HG03025 (cell line): ENCODE data around the gene ZNRF3.
"Not testable (repeated sequence)": the region's sequence is repeated elsewhere in the genome, so short reads cannot be mapped to it uniquely, and the experiment has no call there.

Experiments
- ATAC-seq: cut with Tn5 transposase; IDR thresholded peaks from one replicate; pipeline ENCODE4 v1.9.1; 2021; ENCODE audit warnings: mild to moderate bottlenecking, moderate library complexity; ENCODE audit not compliant: unreplicated experiment, low FRiP score

The ZNRF3 gene

DNA sequence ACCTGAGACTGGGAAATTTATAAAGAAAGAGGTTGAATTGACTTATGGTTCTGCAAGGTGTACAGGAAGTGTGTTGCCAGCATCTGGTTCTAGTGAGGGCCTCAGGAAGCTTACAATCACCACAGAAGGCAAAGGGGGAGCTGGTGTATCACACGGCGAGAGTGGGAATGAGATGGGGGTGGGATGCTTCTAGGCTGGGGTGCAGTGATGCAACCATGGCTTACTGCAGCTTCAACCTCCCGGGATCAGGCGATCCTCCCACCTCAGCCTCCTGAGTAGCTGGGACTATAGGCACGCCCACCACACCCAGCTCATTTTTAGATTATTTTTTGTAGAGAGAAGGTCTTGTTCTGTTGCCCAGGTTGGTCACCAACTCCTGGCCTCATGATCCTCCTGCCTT lies 117.3 kb downstream of the ZNRF3 start:
- ATAC-seq = no peak

DNA sequence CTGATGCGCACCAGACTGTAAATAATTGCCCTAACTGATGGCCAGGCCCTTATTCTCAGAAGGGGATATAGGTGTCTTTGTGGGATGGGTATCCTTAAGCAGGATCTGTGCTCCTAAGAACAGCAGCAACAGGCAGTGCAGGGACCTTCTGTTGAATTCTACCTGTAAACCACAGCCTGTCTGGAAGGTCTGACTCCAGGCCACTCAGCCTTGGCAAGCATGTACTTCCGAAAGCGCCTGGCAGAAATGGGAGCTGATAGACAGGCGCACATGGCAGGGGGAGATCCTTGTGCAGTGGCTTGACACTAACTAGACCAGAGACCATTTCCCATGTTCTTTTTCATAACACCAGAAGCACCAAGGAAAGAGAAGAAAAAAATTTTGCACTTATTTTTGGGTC lies 119.2 kb downstream of the ZNRF3 start:
- no peak for ATAC-seq

DNA sequence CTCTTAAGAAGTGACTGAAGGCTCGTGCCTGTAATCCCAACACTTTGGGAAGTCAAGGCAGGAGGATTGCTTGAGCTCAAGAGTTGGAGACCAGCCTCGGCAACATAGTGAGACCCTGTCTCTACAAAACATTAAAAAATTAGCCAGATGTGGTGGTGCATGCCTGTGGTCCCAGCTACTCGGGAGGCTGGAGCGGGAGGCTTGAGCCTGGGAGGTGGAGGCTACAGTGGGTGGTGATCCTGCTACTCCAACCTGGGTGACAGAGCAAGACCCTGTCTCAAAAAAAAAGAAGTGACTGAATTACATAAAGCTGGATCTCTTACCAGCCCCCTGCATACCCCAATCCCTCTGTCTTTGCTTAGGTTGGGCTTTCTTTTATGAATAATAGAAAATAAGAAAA lies 120.2 kb downstream of the ZNRF3 start:
- no peak for ATAC-seq

DNA sequence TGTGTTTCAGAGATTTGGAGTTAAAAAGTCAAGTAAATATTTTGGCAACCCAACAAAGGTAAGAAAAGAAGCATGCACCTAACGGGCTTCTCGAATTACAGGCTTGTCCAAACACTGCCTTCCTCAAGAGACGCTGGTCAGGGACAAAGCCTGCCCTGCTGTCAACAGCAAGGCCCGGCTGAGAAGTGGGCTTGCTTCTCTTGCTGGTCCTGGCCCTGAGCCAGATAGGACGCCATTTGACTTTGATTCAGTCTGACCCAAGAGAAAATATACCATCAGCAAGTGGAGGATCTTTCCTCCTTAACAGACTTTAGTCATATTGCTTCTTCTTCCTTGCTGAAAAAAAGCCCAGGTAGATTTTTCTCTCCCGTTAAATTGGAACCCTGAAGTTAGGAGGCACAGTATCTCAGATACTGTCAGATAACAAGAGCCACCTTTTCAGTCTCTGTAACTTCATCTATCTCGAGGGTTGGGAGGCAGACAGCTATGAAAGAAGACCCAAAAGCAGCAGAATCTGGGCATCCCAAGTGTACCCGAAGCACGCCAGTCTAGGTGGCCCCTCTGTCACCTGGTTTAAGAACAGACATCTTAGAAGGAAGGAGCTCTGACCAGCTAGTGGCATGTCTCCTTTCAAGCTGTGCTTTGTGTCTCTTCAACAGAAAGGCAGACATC lies 120.7 kb downstream of the ZNRF3 start:
- ATAC-seq = no peak

DNA sequence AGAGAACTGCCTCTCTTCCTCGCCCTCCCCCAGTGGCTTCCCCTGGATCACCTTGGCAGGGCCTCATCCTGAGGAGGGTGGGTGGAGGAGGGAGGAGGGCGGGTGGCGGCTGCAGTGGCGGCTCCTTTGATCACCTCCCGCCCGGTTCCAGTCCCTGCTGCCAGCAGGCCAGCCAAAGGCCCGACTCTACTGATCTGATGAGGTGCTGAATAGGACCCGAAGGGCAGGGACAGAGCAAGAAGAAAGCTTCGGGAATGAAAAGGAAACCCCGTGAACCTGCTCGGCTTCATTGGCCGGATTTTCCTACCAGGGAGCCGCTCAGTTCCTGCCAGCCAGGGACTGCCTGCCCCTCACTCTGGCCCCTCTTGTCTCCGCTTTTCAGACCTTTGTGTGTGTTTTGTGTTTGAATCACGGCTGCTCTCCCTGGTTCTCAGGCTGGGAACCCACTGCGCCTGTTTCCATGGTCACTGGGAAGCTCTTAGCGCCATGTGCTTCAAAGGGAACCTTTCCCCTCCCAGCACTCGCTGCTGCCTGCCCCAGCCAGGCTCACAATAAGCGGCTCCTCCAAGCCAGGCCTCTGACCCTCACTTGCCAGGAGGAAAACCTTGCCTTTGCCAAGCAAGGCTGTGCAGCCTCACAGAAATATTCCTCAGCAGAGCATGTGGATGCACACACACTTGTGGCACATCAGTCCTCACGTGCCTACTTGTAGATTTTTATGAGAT lies 121.4 kb downstream of the ZNRF3 start:
- ATAC-seq = no peak

DNA sequence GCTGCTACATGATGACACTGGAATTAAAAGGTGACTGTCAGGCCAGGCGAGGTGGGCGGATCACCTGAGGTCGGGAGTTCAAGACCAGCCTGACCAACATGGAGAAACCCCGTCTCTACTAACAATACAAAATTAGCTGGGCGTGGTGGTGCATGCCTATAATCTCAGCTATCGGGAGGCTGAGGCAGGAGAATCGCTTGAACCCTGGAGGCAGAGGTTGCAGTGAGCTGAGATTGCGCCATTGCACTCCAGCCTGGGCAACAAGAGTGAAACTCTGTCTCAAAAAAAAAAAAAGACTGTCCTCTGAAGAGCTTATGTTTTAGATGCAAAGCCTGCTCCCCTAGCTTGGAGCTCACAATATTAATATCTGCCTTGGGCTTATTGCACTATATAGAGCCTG lies 122.4 kb downstream of the ZNRF3 start:
- not testable (repeated sequence) for ATAC-seq

DNA sequence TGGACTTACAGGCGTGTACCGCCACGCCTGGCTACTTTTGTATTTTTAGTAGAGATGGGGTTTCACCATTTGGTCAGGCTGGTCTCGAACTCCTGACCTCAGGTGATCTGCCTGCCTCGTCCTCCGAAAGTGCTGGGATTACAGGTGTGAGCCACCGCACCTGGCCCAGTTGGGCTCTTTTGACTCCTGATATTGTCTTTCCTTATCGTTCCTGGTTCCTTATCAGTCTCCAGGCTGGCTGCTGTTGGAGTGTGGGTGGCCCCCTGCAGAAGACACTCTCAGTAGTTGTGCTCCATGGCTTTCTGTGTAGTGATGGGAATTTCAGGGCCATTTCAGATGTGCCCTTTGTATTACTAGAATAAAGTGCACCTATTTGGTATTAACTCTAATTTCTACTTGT lies 123.0 kb downstream of the ZNRF3 start:
- no peak for ATAC-seq

DNA sequence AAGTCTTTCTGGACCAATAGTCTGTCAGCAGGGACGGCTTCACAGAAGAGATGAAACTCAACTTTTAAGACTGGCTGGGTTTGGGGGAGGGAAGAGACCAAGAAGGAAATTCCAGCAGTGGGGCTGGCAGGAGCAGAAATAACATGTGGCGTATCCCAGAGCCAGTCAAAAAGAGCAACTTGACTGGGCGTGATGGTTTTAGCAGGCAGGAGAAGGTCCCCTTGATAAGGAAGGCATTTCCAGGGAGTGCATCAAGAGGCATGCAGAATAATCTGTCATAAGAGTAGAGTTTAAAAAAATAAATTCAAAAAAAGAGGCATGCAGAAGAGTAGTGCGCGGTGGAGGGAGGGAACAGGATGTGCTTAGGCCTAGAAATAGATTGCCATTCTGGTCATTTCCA lies 125.8 kb downstream of the ZNRF3 start:
- ATAC-seq = no peak

DNA sequence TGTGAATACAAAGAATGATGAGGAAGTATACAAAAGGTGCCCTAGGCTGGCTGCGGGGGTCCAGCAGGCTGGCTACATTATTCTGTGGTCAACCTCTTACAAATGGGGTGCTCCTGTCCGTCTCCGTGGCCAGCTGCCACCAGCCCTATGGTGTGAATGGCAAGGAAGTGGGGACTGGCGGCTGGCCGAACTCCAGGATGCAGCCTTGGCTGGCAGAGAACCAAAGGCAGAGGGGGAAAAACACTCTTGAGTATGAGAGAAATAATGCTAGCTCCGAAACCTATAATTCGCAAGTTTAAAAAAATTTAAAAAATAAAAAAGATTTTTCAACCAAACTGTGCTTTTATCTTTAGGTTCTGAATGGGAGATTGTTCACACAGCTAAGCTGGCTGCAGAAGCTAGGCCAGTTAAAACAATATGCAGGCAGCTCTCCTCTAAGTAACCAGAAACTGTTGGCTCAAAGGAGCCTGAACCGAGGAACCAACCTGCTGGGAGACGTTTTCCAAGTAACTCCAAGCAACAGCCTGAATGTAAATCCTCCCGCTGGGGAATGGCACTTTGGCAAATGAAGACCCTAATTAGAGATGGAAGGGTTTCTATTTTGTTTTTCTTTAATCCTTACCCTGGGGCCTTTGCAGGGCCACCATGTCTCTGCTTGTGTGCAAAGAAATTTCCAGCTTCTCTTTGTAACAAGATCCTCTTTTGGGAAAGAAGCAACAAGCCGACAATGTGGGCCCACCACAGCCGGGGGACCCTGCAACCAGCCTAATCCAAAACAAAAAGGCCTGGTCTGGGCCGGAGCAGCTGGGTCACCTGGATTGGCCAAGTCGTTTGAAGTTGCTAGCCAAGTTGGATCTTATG lies 128.1 kb downstream of the ZNRF3 start:
- no peak for ATAC-seq

DNA sequence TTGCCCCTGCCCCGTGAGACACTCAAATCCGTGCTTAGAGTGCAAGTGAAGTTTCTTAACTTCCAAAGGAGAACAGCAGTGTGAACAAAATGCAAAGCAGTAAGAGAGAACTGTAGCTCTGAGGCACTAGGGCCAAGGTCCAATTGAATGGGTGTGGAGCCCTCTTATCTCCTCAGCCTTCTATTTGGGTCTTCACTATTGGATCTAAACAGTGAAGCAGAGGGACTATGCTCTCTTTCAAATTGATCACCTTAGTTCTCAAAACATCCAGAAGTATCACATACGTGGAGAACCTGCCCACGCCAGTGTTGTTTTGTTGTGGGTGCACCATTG lies 128.7 kb downstream of the ZNRF3 start:
- ATAC-seq = no peak

DNA sequence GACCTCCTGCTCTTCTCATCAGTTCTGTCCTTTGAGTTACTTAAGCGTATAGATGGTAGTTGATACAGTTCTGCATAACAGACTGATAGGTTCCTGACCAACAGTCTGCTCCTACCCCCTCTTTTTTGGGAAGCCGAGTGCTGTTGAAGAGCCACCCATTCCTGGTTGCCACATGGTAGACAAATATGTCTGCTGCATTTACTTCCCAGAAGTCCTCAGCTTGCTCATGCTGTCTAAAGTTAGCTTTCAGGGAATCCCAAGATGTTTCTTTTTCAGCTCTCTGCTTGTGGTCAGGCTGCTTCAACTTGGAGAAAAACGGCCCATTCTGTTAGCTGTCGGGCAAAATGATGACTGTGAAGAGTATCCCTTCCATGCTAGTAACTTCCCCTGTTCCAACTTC lies 129.6 kb downstream of the ZNRF3 start:
- no peak for ATAC-seq

DNA sequence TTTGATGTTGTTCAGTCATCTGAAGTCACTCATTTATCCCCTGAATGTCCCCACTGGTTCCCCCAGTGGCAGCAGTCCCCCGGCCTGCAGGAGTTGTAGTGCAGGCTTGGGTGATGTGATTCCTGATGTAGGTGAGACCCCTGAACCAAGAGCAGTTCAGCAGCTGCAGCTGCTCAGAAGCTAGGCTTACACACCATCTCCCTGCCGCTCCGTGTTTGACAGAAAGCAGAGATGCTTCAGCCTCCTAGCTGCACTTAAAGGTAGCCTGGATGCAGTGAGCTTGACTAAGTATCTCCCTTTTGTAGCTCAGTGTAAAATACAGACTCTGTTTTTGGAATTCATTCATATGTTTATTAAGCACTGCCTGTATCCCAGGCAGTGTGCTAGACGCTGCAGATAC lies 130.9 kb downstream of the ZNRF3 start:
- no peak for ATAC-seq

DNA sequence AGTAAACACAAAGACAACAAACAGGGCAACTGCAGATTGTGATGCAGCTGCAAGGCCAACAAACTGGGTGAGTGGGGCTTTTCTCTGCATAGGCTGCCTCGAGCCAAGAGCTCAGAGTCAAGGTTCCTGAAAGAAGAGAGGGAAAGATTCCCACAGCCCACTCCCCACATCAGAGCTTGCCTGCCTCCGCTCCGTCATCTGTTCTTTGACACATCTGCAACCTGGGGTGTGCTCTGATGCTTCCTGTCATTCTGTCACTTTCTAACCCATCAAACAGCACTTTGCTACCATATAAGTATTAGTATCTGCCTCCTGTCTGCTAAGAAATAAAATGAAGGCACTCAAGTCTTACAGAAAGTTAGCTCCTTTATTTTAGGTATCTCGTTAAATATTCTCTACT lies 131.4 kb downstream of the ZNRF3 start:
- ATAC-seq = no peak

DNA sequence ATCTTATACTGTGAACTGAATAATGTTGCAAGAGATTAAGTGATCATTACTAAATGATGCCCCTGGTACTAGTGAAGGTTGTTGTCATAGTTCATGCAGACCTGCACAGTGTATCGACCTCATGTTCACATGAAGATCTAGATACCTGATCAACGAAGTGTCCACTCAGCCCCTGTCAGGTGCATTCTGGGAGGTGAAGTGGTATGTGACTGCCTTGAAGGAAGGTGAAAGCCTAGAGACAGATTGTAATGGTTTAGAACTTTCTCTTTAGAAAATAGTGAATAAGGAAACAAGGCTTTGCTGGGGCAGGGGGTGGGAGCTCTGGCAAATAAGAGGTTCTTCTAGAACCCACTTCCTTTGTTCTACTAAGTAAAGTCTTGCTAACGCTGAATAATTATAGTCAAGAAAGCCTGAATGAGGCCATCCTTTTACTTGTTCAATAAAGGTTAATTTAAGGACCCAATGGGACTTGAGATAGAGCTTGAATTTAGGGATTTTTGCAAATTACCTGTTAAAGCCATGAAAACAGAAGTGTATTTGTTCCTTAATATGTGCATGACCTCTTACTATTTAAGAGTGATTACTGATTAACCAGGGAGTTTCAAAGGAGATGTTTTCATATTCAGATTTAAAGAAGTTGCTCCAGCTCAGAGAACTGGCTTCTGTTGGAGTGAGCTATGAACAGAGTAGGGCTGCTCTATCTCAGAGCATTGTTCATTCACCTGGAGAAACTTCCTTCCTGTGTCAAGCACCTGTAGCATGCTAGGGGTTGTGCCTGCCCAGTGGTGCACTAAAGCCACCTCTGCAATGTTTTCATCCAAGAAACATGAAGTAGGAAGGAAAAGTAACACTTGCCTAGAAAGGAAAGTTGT lies 132.9 kb downstream of the ZNRF3 start:
- no peak for ATAC-seq

DNA sequence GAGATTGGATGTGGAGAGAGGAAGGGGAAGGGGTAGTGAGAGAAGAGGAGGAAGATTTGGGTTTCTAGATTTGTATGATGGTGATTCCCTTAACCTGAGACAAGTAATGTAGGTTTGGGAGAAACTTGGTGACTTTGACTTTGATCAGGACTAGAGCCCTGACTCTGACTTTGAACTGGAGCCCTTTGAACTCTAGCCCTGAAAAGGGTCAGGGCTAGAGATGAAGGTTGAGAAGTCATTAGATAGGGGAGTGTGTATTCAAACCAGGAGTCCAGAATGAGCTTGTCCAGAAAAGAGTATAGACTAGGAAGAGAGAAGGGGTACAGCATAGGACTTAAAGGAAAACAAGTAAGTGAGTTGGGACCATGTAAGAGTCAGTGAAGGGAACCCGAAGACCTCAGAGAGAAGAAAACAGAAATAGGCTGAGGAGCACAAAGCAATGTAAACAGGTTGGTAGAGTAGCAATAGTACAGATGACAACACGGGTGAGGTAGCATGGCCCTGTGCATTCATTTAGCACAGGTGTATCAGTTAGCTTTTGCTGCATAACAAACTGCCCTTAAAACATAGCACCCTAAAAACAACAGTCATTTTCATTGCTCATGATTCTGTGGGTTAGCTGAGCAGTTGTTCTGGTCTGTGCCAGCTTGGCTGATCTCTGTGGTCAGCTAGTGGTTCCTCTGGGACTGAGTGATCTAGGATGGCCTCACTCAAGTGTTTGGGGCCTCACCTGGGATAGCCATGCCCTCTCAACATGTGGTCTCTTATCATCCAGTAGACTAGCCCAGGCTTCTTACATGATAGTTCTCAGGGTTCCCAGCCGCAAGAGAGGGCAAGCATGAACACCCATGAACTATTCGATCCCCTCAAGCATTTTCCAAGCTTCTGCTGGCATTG lies 135.2 kb downstream of the ZNRF3 start:
- no peak for ATAC-seq

DNA sequence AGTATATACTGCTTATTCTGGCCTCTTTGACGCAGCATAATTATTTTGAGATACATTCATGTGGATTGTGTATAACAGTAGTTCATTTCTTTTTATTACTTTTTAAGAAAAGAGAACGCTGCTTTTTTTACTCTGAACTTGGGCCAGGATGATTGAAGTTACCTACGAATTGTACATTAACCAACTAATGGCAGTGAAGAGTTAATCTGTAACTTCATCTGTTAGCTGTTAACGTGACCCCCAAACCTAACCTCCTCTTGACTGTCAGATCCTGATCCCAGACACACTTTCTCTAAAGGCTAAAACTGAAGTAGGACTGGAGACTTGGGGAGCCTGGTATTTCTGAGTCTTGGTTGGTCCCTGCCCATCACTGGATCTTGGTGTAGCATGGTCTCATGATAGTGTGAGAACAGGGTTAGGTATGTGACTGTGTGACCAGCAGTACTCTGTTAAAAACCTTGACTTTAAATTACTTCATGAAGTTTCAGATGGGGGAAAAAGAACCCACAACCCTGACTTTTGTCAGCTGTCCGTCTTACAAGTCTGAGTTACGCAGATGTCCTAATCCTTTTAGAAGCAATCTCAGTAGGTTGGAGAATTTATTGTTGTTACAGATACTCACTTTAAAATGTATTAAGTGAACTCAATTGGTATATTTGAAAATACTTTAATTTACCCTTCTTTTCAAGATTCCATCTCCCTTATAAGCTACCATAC lies 138.9 kb downstream of the ZNRF3 start:
- ATAC-seq = no peak

DNA sequence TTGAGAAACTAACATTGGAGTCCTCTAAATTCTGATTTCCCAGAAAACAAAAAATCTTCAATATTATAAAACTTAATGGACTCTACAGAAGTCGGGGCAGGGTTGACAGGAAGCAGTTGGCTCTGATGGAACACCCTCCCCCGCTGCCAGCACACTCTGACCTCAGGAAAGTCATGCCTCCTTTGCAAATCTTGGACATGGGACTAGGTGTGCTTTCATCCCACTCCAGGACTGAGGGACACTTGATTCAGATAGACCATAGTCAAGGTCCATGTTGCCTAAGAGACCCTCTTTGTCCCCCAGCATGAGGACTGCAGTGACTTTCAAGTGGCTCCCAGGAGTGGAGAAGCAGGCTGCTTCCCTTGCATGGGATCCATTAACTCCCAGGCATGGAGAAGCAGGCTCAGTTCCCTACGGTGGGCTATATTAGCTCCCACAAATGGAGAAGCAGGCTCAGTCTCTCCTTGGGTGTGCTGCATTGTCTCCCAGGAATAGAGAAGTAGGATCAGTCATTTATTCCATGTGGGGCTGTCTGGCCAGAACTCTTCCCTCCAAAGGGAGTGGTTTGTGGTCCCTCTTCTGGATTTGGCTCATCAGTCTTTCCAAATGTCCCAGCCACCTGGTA lies 139.9 kb downstream of the ZNRF3 start:
- ATAC-seq = no peak

DNA sequence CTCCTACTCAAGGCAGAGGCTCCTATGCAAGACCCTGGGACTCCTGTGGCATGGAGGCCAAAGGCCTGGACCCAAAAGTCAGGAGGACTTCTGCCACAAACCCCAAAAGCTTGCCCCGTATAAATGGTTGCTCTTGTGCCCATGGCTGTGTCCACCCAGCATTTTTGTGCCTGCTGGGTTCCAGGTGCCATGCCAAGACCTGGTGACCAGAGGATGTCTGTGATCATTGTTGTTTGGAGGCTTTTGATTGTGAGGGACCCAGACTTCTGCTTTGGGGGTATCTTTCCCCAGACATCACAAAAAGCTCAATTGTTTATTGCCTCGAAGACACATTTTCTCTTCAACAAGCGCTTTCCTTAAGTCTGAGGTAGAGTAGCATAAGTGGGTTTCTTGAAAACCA lies 143.2 kb downstream of the ZNRF3 start:
- no peak for ATAC-seq

DNA sequence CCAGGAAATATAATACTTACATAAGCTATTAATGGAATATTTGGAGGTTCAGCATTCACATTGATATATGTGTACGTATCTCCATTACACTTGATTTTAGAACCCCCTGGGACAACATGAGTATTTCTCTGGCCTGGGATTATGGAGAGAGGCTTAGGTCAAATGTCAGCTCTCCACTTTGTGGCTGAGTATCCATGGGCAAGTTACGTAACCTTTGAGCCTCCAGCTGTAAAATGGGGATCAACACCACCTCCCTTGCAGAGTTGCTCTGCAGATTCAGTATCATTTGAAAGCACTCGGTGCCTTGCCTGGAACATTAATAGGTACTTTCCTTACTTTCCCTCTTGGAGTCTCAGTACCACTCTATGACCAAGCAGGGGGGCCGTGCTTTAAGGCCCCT lies 145.1 kb downstream of the ZNRF3 start:
- no peak for ATAC-seq
